Measurements from ENCODE around the gene ENPP3. TPM values are rescaled to one million over a fixed set of nuclear protein-coding genes. Genes with fewer than 3 reads are reported as not detected.

Gene ENPP3
- total and polyA plus RNA-seq, 2 experiments from 2014 or later = not detected

DNA sequence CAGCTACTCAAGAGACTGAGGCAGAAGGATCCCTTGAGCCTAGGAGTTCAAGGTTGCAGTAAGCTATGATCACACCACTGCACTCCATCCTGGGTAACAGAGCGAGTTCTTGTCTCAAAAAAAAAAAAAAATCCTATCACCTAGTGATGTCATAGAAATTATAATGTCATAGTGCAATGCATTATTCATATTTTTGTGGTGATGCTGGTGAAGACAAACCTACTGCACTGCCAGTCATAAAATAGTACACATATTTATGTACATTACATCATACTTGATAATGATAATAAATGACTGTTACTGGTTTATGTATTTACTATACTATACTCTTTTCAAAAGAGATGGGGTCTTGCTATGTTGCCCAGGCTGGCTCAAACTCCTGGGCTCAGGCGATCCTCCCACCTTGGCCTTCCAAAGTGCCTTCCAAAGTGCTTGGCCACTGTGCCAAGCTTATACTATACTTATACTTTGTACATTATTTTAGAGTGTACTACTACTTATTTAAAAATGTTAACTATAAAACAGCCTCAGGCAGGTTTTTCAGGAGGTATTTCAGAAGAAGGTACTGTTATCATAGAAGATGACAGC lies 26.6 kb downstream of the ENPP3 start (continued):
- no peak for TF ChIP-seq CTCF (conservative IDR thresholded peaks at IDR 0.05; ENCODE audit: low read depth in 2 of 2)
- TF ChIP-seq STAT1 (IDR thresholded peaks at IDR 0.05; ENCODE audit: unreplicated experiment) = no peak
- TF ChIP-seq ETS1 (IDR thresholded peaks at IDR 0.05) = no peak
- no peak for TF ChIP-seq NANOG (IDR thresholded peaks at IDR 0.05; ENCODE audit: borderline replicate concordance)
- no peak for TF ChIP-seq JUNB (IDR thresholded peaks at IDR 0.05; ENCODE audit: unreplicated experiment)

DNA sequence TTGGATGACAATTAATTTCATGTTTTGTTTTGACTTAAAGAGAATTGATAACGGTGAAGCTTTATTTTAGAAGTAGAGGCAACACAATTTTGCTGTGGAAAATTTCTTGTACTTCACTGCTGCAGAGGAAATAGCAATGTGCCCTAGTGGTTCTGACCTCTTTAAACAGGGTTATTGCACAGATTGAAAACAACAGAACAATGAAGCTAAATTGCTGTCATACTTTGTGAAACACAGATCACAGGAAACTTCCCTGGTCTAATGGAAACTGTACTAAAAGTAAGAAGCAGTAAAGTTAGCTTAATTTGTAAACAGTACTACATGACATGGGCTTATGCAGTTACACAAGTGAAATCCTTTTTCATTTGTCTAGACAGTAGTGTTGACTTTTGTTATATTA lies 32.8 kb downstream of the ENPP3 start:
- ATAC-seq = no peak
- no peaks in the 10 kb centered on the region for H3K79me2 ChIP-seq (replicated peaks; ENCODE audit: insufficient read depth)

GRCh38 chr6:131673184-131673583 lies 36.1 kb downstream of the ENPP3 start:
- H3K27ac Mint-ChIP-seq = no peak overlapping the region
- Histone ChIP-seq H3K36me3 (ENCODE audit: insufficient read depth) (no peaks in the 10 kb centered on the region; the same call in 1 of the 2 replicates), H3K4me3 (no peak overlapping the region), H4K20me1 (replicated peaks; ENCODE audit: insufficient read depth) (no peaks in the 10 kb centered on the region), H3K27ac (ENCODE audit: low read depth) (no peak overlapping the region), H3F3A (replicated peaks; ENCODE audit: low read depth) (no peaks in the 10 kb centered on the region), H2AFZ (no peak overlapping the region), H3K79me2 (replicated peaks; ENCODE audit: insufficient read depth) (no peaks in the 10 kb centered on the region), H3K4me2 (no peak overlapping the region), H3K9me2 (ENCODE audit: insufficient read depth) (no peaks in the 10 kb centered on the region; the same call in 1 of the 2 replicates), H3K27me3 (ENCODE audit: insufficient read depth) (no peaks in the 10 kb centered on the region), H3K4me1 (ENCODE audit: insufficient read depth) (no peaks in the 10 kb centered on the region)
- no peaks in the 10 kb centered on the region; the same call in 2 of the 3 replicates for H3K9me3 Mint-ChIP-seq
- H3K36me3 Mint-ChIP-seq (ENCODE audit: low read depth) = no peaks in the 10 kb centered on the region
- H3K4me1 Mint-ChIP-seq = peaks cover under 1% of the 10 kb centered on the region
- no peak overlapping the region for H3K4me3 Mint-ChIP-seq
- DNase-seq (ENCODE audit: low spot score) (no peak), ATAC-seq (no peak)
- no peaks in the 10 kb centered on the region for H3K27me3 Mint-ChIP-seq (ENCODE audit: insufficient read depth, low read depth, poor library complexity)
- no peak for TF ChIP-seq ZNF462 (CRISPR knock-in tag; IDR thresholded peaks at IDR 0.05)
- no peak for TF ChIP-seq STAT1 (IDR thresholded peaks at IDR 0.05; ENCODE audit: unreplicated experiment)
- no peak for TF ChIP-seq EZH2 (IDR thresholded peaks at IDR 0.05; ENCODE audit: low read depth, unreplicated experiment)
- TF ChIP-seq EZH2phosphoT487 (IDR thresholded peaks at IDR 0.05; ENCODE audit: unreplicated experiment) = no peak
- no peak for TF ChIP-seq NANOG (IDR thresholded peaks at IDR 0.05; ENCODE audit: borderline replicate concordance)

More for the DNA sequence above, 32.8 kb downstream of the ENPP3 start:
- H3K4me1 Mint-ChIP-seq = no peaks in the 10 kb centered on the region
- Histone ChIP-seq H2AFZ (no peak overlapping the region), H3K27me3 (ENCODE audit: insufficient read depth) (no peaks in the 10 kb centered on the region), H3K4me2 (no peak overlapping the region), H3F3A (replicated peaks; ENCODE audit: low read depth) (no peaks in the 10 kb centered on the region), H3K36me3 (ENCODE audit: insufficient read depth) (no peaks in the 10 kb centered on the region; the same call in 1 of the 2 replicates), H3K4me3 (no peak overlapping the region), H4K20me1 (replicated peaks; ENCODE audit: insufficient read depth) (no peaks in the 10 kb centered on the region), H3K27ac (ENCODE audit: low read depth) (no peak overlapping the region), H3K4me1 (ENCODE audit: insufficient read depth) (no peaks in the 10 kb centered on the region), H3K9me2 (ENCODE audit: insufficient read depth) (no peaks in the 10 kb centered on the region; the same call in 1 of the 2 replicates)
- H3K27me3 Mint-ChIP-seq (ENCODE audit: insufficient read depth, low read depth, poor library complexity) = no peaks in the 10 kb centered on the region
- no peak overlapping the region for H3K27ac Mint-ChIP-seq
- TF ChIP-seq STAT1 (IDR thresholded peaks at IDR 0.05; ENCODE audit: unreplicated experiment) (no peak), CREB1 (CRISPR knock-in tag; IDR thresholded peaks at IDR 0.05; ENCODE audit: low read depth) (no peak), EZH2 (IDR thresholded peaks at IDR 0.05; ENCODE audit: low read depth, unreplicated experiment) (no peak)
- DNase-seq (ENCODE audit: low spot score) = no peak
- H3K4me3 Mint-ChIP-seq = no peak overlapping the region
- H3K9me3 Mint-ChIP-seq = no peaks in the 10 kb centered on the region; the same call in 2 of the 3 replicates
- H3K36me3 Mint-ChIP-seq (ENCODE audit: low read depth) = no peaks in the 10 kb centered on the region
